BE2C (cell line): ENCODE measurements around the gene CARMIL3.
"Not testable (repeated sequence)": the region's sequence is repeated elsewhere in the genome, so short reads cannot be mapped to it uniquely, and the experiment has no call there.

ENCODE experiments used
- DNase-seq: peaks from one replicate; pipeline ENCODE4 v3.0.0-alpha.2; 2020
- H3K27me3 ChIP-seq: fragments of 250-450 bp; sonication (Bioruptor Pico); 2 replicates; pipeline ENCODE4 v1.5.1; 2020; ENCODE audit warnings: mild to moderate bottlenecking
- H3K36me3 ChIP-seq: fragments of 250-450 bp; sonication (Bioruptor Pico); 2 replicates; pipeline ENCODE4 v1.5.1; 2020; ENCODE audit warnings: mild to moderate bottlenecking
- H3K4me1 ChIP-seq: fragments of 250-450 bp; sonication (Bioruptor Pico); 2 replicates; pipeline ENCODE4 v1.5.1; 2020
- H3K4me3 ChIP-seq: 2 replicates; pipeline ENCODE4 v1.5.1; 2011; ENCODE audit warnings: low read depth, low read length
- H3K9me3 ChIP-seq: fragments of 250-450 bp; sonication (Bioruptor Pico); 2 replicates; pipeline ENCODE4 v1.5.1; 2020
- TF ChIP-seq, protein P1 (sequence below): IDR thresholded peaks from 2 replicates; pipeline ENCODE4 v1.5.1; 2012; ENCODE audit warnings: mild to moderate bottlenecking, low read depth, low read length

The CARMIL3 gene

DNA sequence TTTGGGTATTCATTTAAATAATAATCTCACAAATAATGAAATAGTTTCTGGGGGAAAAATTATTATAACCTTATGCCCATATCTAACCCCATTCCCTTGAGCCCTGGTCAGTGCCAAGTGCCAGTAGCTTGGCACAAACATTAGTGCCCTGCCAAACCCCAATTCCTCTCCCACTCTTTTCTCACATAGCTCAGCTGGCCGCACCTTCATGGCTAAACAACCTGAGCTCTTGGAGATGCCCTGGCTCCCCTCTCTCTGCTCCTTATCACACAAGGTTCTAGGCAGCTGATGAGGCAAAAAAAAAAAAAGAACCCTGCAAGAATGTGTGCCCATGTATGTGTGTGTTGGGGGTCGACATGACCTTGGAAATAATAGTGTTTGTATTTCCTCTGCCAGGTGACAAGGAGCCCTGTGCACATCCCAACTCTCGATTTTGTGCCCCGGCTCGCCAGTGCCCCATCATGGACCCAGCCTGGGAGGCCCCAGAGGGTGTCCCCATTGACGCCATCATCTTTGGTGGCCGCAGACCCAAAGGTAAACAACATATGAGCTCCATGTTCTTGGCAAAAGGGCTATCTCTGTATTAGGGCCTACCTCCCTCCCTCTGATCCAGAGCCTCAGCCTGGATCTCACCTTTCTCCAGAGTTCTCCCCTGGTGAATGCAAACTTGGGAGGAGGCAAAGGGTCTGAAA, 50.7 kb downstream of the CARMIL3 start:
- Histone ChIP-seq H3K4me3 (no peak overlapping the region), H3K36me3 (peaks cover 36% of the 10 kb centered on the region), H3K4me1 (no peaks in the 10 kb centered on the region), H3K9me3 (no peaks in the 10 kb centered on the region), H3K27me3 (no peaks in the 10 kb centered on the region)
- no peak for DNase-seq
- TF ChIP-seq, protein P1, sequence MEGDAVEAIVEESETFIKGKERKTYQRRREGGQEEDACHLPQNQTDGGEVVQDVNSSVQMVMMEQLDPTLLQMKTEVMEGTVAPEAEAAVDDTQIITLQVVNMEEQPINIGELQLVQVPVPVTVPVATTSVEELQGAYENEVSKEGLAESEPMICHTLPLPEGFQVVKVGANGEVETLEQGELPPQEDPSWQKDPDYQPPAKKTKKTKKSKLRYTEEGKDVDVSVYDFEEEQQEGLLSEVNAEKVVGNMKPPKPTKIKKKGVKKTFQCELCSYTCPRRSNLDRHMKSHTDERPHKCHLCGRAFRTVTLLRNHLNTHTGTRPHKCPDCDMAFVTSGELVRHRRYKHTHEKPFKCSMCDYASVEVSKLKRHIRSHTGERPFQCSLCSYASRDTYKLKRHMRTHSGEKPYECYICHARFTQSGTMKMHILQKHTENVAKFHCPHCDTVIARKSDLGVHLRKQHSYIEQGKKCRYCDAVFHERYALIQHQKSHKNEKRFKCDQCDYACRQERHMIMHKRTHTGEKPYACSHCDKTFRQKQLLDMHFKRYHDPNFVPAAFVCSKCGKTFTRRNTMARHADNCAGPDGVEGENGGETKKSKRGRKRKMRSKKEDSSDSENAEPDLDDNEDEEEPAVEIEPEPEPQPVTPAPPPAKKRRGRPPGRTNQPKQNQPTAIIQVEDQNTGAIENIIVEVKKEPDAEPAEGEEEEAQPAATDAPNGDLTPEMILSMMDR: no peak

DNA sequence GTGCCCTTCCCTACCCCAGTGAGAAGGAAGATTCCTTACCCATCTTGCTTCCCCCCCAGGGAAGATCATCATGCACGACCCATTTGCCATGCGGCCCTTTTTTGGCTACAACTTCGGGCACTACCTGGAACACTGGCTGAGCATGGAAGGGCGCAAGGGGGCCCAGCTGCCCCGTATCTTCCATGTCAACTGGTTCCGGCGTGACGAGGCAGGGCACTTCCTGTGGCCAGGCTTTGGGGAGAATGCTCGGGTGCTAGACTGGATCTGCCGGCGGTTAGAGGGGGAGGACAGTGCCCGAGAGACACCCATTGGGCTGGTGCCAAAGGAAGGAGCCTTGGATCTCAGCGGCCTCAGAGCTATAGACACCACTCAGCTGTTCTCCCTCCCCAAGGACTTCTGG, 51.6 kb downstream of the CARMIL3 start:
- H3K4me3 ChIP-seq: no peak overlapping the region
- H3K36me3 ChIP-seq: peaks cover 32% of the 10 kb centered on the region
- no peaks in the 10 kb centered on the region for H3K27me3 ChIP-seq
- no peak for DNase-seq
- H3K9me3 ChIP-seq: no peaks in the 10 kb centered on the region
- TF ChIP-seq, protein P1: no peak
- no peaks in the 10 kb centered on the region for H3K4me1 ChIP-seq

DNA sequence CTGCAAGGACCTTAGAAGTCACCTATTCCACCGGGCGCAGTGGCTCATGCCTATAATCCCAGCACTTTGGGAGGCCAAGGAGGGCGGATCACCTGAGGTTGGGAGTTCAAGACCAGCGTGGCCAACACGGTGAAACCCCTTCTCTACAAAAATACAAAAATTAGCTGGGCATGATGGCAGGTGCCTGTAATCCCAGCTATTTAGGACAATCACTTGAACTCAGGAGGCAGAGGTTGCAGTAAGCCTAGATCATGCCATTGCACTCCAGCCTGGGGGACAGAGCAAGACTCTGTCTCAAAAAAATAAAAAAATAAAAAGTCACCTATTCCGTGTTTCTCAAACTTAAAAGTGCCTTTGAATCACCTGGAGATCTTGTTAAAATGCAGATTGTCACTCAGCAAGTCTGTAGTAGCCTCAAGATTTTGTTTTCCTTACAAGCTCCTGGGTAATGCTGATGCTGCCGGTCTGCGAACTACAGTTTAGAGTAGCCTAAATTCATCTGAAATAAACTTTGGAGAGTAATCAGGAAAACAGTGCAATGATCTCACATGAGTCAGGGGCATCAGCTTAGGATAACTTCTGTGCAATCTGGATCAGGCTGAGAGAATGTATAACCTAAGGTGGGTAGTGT, 53.9 kb downstream of the CARMIL3 start:
- H3K4me1 ChIP-seq, H3K27me3 ChIP-seq, DNase-seq, H3K4me3 ChIP-seq, H3K9me3 ChIP-seq: not testable (repeated sequence)
- H3K36me3 ChIP-seq: peaks cover 12% of the 10 kb centered on the region

DNA sequence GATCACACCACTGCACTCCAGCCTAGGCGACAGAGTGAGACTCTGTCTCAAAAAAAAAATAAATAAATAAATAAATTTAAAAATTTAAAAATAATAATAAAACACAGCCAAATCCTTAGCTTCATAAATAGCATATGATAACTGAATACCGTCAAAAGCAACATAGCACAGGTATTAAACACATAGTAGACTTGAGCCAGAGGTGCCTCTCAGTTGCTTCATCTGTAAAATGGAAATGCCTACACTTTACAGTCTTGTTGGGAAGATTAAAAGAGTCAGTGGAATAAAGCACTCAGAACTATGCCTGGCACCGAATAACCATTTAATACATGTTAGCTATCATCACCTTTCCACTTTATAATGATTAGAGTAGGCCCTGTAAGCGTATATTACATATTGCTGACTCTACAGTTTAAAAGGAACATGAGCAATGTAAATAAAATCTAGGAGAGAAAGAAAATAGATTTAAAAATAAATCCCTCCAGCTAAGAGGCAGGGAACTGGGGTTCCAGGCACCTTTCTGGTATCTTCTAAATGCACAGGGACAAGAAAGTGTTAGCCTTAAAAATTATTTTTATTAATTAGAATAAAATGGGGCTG, 55.0 kb downstream of the CARMIL3 start:
- H3K4me3 ChIP-seq: no peak overlapping the region
- no peaks in the 10 kb centered on the region for H3K4me1 ChIP-seq
- no peaks in the 10 kb centered on the region for H3K9me3 ChIP-seq
- H3K27me3 ChIP-seq: no peaks in the 10 kb centered on the region
- no peak for DNase-seq
- peaks cover 12% of the 10 kb centered on the region for H3K36me3 ChIP-seq
- TF ChIP-seq, protein P1: no peak

DNA sequence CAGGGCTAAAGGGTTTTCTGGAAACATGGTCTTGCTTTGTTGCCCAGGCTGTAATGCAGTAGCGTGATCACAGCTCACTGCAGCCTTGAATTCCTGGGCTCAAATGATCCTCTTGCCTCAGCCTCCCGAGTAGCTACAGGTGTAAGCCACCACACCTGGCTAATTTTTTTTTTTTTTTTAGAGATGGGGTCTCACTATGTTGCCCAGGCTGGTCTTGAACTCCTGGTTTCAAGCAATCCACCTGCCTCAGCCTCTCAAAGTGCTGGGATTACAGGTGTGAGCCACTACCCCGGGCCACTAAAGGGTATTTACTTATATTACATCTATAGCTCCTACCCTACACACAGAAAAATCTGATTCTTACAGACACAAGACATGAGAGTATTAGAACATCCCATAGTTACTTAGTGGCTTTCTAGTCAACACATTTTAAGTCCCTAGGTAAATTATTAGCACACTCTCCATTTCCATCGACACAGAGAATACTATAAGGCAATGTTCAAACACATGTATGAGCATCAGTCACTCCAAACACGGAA, 56.6 kb downstream of the CARMIL3 start:
- Histone ChIP-seq H3K27me3 (no peaks in the 10 kb centered on the region), H3K4me3 (no peak overlapping the region), H3K4me1 (no peaks in the 10 kb centered on the region), H3K36me3 (peaks cover 4% of the 10 kb centered on the region), H3K9me3 (no peaks in the 10 kb centered on the region)
- no peak for DNase-seq
- TF ChIP-seq, protein P1: no peak

DNA sequence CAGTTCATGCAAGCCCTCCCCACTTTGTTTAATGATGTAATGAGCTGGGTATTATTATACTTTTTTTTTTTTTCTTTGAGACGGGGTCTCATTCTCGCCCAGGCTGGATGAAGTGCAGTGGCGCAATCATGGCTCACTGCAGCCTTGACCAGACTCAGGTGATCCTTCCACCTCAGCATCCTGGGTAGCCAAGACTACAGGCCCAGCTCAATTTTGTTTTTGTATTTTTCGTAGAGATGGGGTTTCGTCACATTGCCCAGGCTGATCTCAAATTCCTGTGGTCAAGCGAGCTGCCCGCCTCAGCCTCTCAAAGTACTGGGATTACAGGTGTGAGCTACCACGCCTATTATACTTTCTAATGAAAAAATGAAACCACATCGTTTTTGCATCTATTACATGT, 58.3 kb downstream of the CARMIL3 start:
- Histone ChIP-seq H3K36me3 (no peaks in the 10 kb centered on the region), H3K27me3 (no peaks in the 10 kb centered on the region), H3K4me1 (no peaks in the 10 kb centered on the region), H3K9me3 (no peaks in the 10 kb centered on the region), H3K4me3 (no peak overlapping the region)
- TF ChIP-seq, protein P1: no peak
- no peak for DNase-seq
